Smooth muscle cell (in vitro differentiated cells): ENCODE measurements around the gene HTR3D. TPM values are rescaled to one million over a fixed set of nuclear protein-coding genes. Genes with fewer than 3 reads are reported as not detected.

Source experiments
- DNase-seq: peaks from one replicate; lab custom pipeline; 2025; ENCODE audit not compliant: unreplicated experiment; lab: John Stamatoyannopoulos, UW
- H2AFZ ChIP-seq: fragments of 200-600 bp; sonication (generic); 2 replicates; pipeline ENCODE4 v1.6.0; 2016; ENCODE audit warnings: antibody characterized with exemption, low read depth, mild to moderate bottlenecking
- H3F3A ChIP-seq: fragments of 200-600 bp; sonication (generic); 2 replicates; pipeline ENCODE4 v1.6.0; 2017; ENCODE audit warnings: antibody characterized with exemption, low read depth
- H3K27ac ChIP-seq: fragments of 200-600 bp; sonication (generic); 2 replicates; pipeline ENCODE4 v1.5.1; 2016; ENCODE audit warnings: low read depth, mild to moderate bottlenecking
- H3K27me3 ChIP-seq: fragments of 200-600 bp; sonication (generic); 2 replicates; pipeline ENCODE4 v1.6.1; 2016; ENCODE audit warnings: low read depth, mild to moderate bottlenecking
- H3K36me3 ChIP-seq: fragments of 200-600 bp; sonication (generic); 2 replicates; pipeline ENCODE4 v1.5.1; 2016; ENCODE audit warnings: low read depth
- H3K4me1 ChIP-seq: fragments of 200-600 bp; sonication (generic); 2 replicates; pipeline ENCODE4 v1.5.1; 2016; ENCODE audit warnings: low read depth
- H3K4me2 ChIP-seq: fragments of 200-600 bp; sonication (generic); 2 replicates; pipeline ENCODE4 v1.6.0; 2016; ENCODE audit warnings: mild to moderate bottlenecking
- H3K4me3 ChIP-seq: fragments of 200-600 bp; sonication (generic); 2 replicates; pipeline ENCODE4 v1.5.1; 2016; ENCODE audit warnings: mild to moderate bottlenecking
- H3K79me2 ChIP-seq: fragments of 200-600 bp; sonication (generic); 2 replicates; pipeline ENCODE4 v1.6.0; 2016; ENCODE audit warnings: low read depth, mild to moderate bottlenecking
- H3K9ac ChIP-seq: fragments of 200-600 bp; sonication (generic); 2 replicates; pipeline ENCODE4 v1.6.0; 2016; ENCODE audit warnings: low read depth
- H3K9me3 ChIP-seq: fragments of 200-600 bp; sonication (generic); replicated peaks from 2 replicates; pipeline ENCODE4 v1.5.1; 2016; ENCODE audit warnings: low read depth
- H4K20me1 ChIP-seq: fragments of 200-600 bp; sonication (generic); 2 replicates; pipeline ENCODE4 v1.6.0; 2016; ENCODE audit warnings: low read depth
- CTCF ChIP-seq: fragments of 200-600 bp; sonication (generic); IDR thresholded peaks from 2 replicates; pipeline ENCODE4 v1.5.1; 2017; ENCODE audit warnings: borderline replicate concordance, mild to moderate bottlenecking, antibody characterized with exemption; ENCODE audit not compliant: insufficient read depth, poor library complexity, severe bottlenecking
- WGBS: methylation state at CpG from one replicate; pipeline ENCODE4 v1.1.7; 2016; ENCODE audit warnings: low lambda C conversion rate; 5-methylcytosine and 5-hydroxymethylcytosine counted together
- polyA plus RNA-seq: library from polyadenylated mRNA; unstranded; fragments of >200 nt; fragmentation: Nextera tagmentation; extraction: Ambion mirVana; gene quantifications from 2 replicates; pipeline ENCODE4 v1.2.1, GENCODE V29; 2016
- total RNA-seq: library from RNA; depleted of rRNA; stranded (reverse); fragments of >200 nt; gene quantifications from 2 replicates; pipeline ENCODE4 v1.2.3, GENCODE V29; 2014

Gene HTR3D
- total and polyA plus RNA-seq, 2 experiments from 2014 or later = not detected

- H3K79me2 ChIP-seq = no peaks in the 10 kb centered on the region
- no peaks in the 10 kb centered on the region for H3K27me3 ChIP-seq
- no peak overlapping the region for H3K4me3 ChIP-seq
- no peaks in the 10 kb centered on the region for H4K20me1 ChIP-seq
- no peak overlapping the region for H2AFZ ChIP-seq
- no peak for TF ChIP-seq CTCF
- no peaks in the 10 kb centered on the region for H3K9me3 ChIP-seq
- no peak overlapping the region for H3K4me2 ChIP-seq
- no peak overlapping the region for H3K27ac ChIP-seq
- peaks cover 4% of the 10 kb centered on the region for H3K4me1 ChIP-seq
- H3F3A ChIP-seq = no peaks in the 10 kb centered on the region
- H3K36me3 ChIP-seq = peaks cover 5% of the 10 kb centered on the region
- no peak overlapping the region for H3K9ac ChIP-seq
- 88% methylated on average over 11 of the region's 11 CpGs for WGBS
- no peak for DNase-seq
Measured at GRCh38 chr3:183984749-183985729, 46.5 kb upstream of the HTR3D start.

- Histone ChIP-seq H3K4me2 (peak overlapping the region; percentile 67), H3F3A (no peaks in the 10 kb centered on the region), H2AFZ (no peak overlapping the region), H4K20me1 (no peaks in the 10 kb centered on the region), H3K79me2 (no peaks in the 10 kb centered on the region), H3K27me3 (no peaks in the 10 kb centered on the region), H3K9me3 (no peaks in the 10 kb centered on the region), H3K9ac (no peak overlapping the region), H3K36me3 (peaks cover 5% of the 10 kb centered on the region), H3K4me1 (peaks cover 4% of the 10 kb centered on the region), H3K4me3 (no peak overlapping the region), H3K27ac (no peak overlapping the region)
- 80% methylated on average over 11 of the region's 11 CpGs for WGBS
- TF ChIP-seq CTCF = no peak
- no peak for DNase-seq
Measured at GRCh38 chr3:183987000-183987600, 44.4 kb upstream of the HTR3D start.

- Histone ChIP-seq H3K27me3 (no peaks in the 10 kb centered on the region), H3K4me2 (peak overlapping the region; percentile 67), H3K27ac (peak overlapping the region; percentile 63), H3K4me3 (no peak overlapping the region), H3K79me2 (no peaks in the 10 kb centered on the region), H3K4me1 (peaks cover 4% of the 10 kb centered on the region), H4K20me1 (no peaks in the 10 kb centered on the region), H3K36me3 (peaks cover 5% of the 10 kb centered on the region), H3K9ac (peak overlapping the region; percentile 18), H3K9me3 (no peaks in the 10 kb centered on the region), H2AFZ (no peak overlapping the region), H3F3A (no peaks in the 10 kb centered on the region)
- TF ChIP-seq CTCF = no peak
- DNase-seq = no peak
- WGBS = 65% methylated on average over 16 of the region's 16 CpGs
Measured at GRCh38 chr3:183988216-183988790, 43.2 kb upstream of the HTR3D start.
